ENCODE data around the gene JARID2.

GRCh38 chr6:15484821-15485220 lies 239.0 kb downstream of the JARID2 start:
- TF ChIP-seq CTCF (IDR thresholded peaks at IDR 0.05) (no peak), POLR2A (IDR thresholded peaks at IDR 0.05) (no peak)

Data from heart left ventricle (tissue), 13 donors.